ENCODE measurements around the gene TBX2.

TBX2 gene

GRCh38 chr17:61388561-61389356, 10.9 kb upstream of the TBX2 start:
- peak; percentile 14 for DNase-seq

- peak; percentile 68 for DNase-seq
Measured at GRCh38 chr17:61389670-61390478, 9.8 kb upstream of the TBX2 start.

GRCh38 chr17:61390479-61390791, 9.2 kb upstream of the TBX2 start:
- DNase-seq: no peak

DNA sequence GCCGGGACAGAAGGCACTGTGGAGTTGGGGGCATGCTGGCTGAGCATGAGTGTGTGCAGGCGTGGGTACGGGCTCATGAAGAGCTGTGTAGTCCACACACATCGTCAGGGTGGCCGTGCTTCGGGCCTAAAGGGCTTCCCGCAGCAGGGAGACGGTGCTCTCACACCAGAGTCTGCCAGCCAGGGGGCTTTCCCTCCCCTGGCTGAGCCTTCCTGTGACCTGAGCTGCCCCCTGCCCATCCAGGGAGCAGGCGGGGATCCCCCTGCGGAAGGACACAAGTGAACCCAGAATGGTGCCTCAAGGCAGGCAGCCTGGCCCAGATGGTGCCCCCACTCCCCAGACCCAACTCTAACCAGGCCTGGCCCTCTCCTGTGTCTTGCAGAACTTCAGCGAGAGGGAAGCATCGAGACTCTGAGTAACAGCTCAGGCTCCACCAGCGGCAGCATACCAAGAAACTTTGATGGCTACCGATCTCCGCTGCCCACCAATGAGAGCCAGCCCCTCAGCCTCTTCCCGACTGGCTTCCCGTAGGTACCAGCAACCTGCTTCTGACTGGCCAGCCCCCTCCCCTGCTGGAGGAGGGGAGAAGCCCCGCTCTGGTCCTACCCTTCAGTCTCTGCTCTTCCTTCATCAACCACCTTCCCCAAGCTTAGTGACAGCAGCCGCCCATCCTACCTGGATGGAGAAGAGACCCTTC, 7.9 kb upstream of the TBX2 start:
- no peak for DNase-seq

DNA sequence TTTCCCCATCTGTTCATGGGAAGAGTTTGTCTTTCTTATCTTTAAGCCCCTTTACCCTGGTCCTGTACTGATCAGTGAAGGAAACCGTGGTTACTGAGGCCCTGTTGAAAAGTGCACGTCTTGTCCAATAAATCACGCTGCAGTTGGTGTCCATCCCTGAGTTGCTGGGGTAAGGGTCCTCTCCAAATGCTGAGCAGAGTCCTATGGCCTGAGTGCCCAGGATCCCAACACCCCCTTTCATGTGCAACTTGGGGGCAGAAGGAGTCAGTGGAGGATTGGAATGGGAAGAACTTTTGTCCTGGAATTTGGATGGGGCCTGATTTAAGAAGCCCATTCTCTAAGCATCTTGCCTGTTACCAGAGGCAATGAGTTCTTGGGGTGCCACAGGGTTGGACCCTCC, 7.0 kb upstream of the TBX2 start:
- DNase-seq: no peak

DNA sequence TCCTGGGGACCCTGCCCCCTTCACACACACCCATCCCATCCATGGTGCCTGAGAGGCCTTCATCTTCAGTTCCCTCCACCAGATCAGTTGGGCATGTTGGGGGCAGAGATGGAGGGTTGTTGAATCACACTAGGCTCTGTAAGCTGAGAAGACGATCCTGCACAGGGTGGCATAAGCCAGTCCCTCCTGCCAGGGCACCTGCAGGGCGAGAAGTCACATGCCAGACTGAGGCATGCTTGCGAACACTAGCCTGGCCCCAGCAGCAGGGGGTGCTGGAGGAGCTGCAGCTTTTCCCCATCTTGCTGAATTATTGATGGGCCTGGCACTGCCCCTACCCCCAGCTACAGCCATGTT, 6.1 kb upstream of the TBX2 start:
- no peak for DNase-seq

- no peak for DNase-seq
Measured at GRCh38 chr17:61393904-61394629, 5.6 kb upstream of the TBX2 start.

GRCh38 chr17:61394630-61395408, 4.8 kb upstream of the TBX2 start:
- DNase-seq: peak; percentile 23

DNA sequence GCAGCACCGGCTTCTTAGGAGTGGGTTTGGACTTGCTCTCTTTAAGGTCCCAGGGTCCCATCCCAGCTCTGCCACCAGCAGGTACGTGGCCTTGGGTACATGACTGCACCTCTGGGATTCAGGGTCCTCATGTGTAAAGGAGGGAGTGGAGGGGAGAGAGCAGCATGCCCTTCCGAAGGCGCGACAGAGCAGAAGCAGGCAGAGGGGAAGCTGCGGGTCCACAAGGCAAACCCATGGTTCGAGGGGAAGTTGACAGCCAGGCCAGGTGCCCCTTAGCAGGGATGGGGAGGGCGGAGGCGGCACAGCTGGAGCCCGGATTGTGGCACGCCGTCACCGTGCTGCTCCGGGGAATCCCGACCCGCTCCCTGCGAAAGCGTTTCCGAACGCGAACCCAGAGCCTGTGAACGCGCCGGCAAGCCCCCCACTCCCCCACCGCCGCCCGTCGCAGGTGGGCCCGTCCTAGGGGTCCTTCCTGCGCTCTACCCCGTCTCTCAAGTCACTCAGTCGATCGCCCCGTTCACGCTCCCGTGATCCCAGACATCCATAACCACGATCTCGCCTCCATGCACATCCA, 4.1 kb upstream of the TBX2 start:
- DNase-seq: no peak

GRCh38 chr17:61395983-61396585, 3.6 kb upstream of the TBX2 start:
- peak; percentile 39 for DNase-seq

GRCh38 chr17:61396586-61397085, 3.0 kb upstream of the TBX2 start:
- DNase-seq: peak; percentile 47

DNA sequence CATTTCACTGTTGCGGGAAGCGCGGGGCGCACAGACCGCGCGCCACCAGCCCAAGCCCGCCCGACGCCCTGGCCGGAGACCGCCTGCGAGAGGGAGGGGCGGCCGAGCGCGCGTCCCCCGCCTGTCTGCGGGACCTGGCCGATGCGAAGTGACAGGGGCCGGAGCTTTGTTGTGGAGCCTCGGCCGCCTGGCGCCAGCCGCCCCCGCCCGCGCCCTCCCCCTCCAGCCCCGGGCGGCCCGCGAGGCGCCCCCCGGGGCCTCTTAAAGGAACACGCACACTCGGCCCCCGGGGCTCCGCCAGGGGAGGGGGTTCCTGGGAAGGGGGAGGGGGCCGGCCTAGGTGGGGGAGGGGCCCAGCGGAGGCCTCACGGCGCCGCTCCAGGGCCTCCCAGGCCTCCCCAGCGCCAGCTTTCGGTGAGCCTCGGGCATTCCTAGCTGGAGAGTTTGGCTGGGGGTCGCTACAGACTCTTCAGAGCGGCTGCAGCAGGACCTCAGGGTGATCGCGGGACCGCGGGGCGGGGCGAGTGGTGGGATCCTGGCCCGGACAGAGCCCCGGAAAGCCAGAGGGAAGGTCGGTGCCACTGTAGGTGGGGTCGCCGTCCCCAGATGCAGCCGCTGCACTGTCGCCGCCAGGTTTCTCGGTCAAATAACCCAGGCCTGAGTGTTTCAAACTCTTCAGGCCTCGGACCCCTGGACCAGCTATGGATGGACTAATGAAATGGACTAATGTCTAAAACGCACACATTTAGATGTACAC, 2.4 kb upstream of the TBX2 start:
- DNase-seq: peak; percentile 70

DNA sequence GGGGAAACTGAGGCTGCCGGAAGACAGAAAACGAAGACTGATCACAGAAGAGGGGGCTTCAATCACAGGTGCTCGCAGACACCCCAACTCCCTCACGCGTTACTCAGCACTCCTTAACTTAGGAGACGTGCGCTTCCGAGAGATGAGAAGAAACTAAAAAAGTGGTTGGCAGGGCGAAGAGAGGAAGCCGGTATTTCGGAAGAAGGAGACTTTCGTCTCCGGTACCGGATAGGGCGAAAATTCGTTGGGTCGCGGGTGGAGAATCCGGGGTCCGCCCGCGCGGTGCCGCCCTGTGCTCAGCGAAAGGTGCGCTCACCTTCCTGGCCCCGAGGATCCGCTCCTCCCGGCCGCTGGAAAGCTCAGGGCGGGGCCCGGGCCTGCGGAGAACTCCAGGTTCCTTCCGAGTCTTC, 917 bp upstream of the TBX2 start:
- no peak for DNase-seq

GRCh38 chr17:61400066-61400716, 548 bp downstream of the TBX2 start:
- DNase-seq: peak; percentile 53

DNA sequence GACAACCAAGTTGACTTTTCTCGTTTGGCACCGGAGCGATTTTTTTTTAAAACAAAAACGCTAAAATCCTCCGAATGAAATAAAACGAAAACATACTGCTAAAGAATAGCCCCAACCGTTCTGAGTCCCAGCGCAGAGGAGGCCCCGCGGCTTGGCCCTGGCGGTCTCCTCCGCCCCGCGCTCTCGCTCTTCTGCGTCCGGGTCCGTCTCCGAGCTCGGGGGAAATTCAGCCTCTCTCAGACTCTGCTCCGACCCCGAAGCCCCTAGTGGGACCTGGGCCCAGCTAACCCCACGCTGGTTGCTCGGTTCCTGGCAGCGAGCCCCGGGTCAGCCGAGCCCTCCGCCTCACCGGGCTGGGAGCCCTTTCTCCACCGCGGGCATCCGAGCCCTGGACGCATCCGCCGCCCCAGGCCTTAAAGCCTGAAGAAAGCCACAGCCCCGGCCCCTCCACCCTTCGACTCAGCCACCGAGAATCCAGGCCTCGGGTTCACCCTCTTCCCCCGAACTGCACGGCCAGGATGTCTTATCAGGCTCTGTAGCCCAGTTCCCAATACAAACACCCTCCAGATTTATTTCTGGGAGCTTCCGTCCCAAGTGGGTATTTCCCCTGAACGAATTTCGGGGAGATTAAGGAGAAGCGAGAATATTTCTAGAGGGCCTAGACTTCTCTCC, 1.2 kb downstream of the TBX2 start:
- peak; percentile 35 for DNase-seq

- DNase-seq: no peak
Measured at GRCh38 chr17:61401389-61402072, 1.9 kb downstream of the TBX2 start.

GRCh38 chr17:61402073-61402541, 2.5 kb downstream of the TBX2 start:
- no peak for DNase-seq

GRCh38 chr17:61402978-61403800, 3.5 kb downstream of the TBX2 start:
- DNase-seq: peak; percentile 37

Data from femur (tissue), 1 donor.